ENCODE results near the gene AGPAT4. TPM values are rescaled to one million over a fixed set of nuclear protein-coding genes. Genes with fewer than 3 reads are reported as not detected.

Gene AGPAT4
- total RNA-seq, 2 donors from 2014 or later, result 7.3 to 8.9 TPM

DNA sequence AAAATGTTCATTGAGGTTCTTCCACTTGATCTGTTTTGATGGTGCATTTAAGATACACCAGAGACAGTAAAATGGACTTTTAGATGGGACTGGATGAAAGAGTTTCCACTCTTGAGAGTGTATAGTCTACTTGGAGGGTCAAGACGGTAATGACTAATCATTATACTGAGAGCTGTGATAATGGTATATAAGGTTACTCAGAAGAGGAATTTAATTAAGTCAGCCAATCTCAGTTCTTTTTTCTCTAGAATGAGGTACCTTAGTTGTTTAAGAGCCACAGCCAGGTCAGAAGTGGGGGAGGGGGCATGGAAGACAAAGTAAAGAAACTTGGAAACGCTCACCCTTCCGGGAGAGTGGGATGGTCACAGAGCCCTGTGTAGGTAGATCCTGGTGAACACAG is 158.4 kb downstream of the AGPAT4 start:
- H3K36me3 Mint-ChIP-seq, result peaks cover 64 to 67% of the 10 kb centered on the region in 2 donors
- no peak for ATAC-seq
- H3K27ac Mint-ChIP-seq, result peak overlapping the region; percentile 68 to 79
- peaks cover 4 to 6% of the 10 kb centered on the region in 2 donors for H3K9me3 Mint-ChIP-seq
- DNase-seq (ENCODE audit: low spot score in 2 of 2), result no peak

DNA sequence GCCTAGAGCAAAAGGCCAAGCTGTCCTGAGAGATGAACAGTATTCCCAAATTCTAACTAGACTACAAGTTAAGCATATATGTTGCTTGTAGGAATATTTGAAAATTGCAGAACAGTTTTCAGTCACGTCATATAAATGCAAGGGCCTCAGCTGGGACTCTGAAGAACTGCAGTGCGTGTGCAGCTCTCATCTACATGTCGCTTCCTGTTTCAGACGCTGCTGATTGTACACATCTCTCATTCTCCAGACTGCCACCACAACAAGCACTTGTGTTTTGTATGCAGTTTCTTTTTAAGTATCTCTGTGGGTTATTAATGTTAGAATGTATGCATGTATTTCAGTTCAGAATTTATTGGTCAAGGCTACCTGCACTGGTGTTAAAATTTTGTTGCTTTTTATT is 162.6 kb downstream of the AGPAT4 start:
- DNase-seq (ENCODE audit: low spot score in 2 of 2), result no peak
- Mint-ChIP-seq H3K36me3 (peaks cover 45 to 51% of the 10 kb centered on the region in 2 donors), H3K9me3 (no peaks in the 10 kb centered on the region), H3K27ac (peak overlapping the region; percentile 61 to 82)
- peak; percentile 68 to 87 for ATAC-seq

GRCh38 chr6:161110028-161110779 is 163.7 kb downstream of the AGPAT4 start:
- Mint-ChIP-seq H3K36me3 (peaks cover 35 to 51% of the 10 kb centered on the region in 2 donors), H3K27ac (peak overlapping the region; percentile 61 to 96), H3K9me3 (no peaks in the 10 kb centered on the region)
- ATAC-seq (peak in 1 of 2 donors; percentile 16), DNase-seq (ENCODE audit: low spot score in 2 of 2) (no peak)

DNA sequence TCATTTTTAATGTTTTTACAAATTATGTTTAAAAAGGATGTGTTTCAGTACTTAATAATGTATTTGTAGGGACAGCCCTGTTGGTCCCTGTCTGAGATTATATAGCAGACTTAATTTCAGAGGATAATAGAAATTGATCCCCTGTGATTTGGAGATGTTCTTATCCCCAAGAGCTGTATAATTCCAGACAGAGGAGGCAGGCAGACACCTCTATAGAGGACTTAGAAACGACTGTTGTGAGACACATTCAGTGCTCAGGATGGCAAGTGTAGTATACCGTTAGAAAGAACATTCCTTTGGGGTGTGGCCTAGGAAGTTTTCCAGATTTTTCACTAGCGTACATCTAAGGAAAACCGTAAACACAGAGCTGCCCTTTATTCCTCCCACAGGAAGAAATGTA is 164.5 kb downstream of the AGPAT4 start:
- H3K27ac Mint-ChIP-seq, result no peak overlapping the region
- DNase-seq (ENCODE audit: low spot score in 2 of 2), result no peak
- H3K36me3 Mint-ChIP-seq, result peaks cover 33 to 48% of the 10 kb centered on the region in 2 donors
- no peaks in the 10 kb centered on the region for H3K9me3 Mint-ChIP-seq
- no peak for ATAC-seq

DNA sequence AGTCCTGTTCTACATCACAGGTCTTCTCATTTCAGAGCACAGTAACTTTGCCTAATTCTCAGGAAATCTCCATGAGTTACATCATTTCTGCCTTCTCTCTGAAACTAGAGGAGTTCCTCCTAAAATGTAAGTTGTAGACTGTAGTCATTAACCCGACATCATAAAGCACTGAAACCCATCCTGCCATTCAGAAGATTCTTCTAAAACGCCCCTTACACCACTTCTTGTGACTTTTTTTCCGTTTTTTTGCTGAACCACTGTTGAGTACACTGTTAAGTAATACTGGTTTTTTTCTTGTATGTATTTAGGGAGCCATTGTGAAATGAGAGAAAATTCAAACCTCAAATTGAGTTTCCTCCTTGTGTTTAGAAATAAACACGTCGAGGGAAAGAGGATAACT is 164.9 kb downstream of the AGPAT4 start:
- Mint-ChIP-seq H3K36me3 (peaks cover 33 to 48% of the 10 kb centered on the region in 2 donors), H3K27ac (no peak overlapping the region), H3K9me3 (no peaks in the 10 kb centered on the region)
- no peak for ATAC-seq
- no peak for DNase-seq (ENCODE audit: low spot score in 2 of 2)

- Mint-ChIP-seq H3K9me3 (no peaks in the 10 kb centered on the region), H3K36me3 (peaks cover 37 to 53% of the 10 kb centered on the region in 2 donors), H3K27ac (no peak overlapping the region)
- DNase-seq (ENCODE audit: low spot score in 2 of 2), result no peak
- ATAC-seq, result no peak
Observed at GRCh38 chr6:161107779-161108730, 165.8 kb downstream of the AGPAT4 start.

- Mint-ChIP-seq H3K9me3 (no peaks in the 10 kb centered on the region), H3K36me3 (peaks cover 18 to 42% of the 10 kb centered on the region in 2 donors), H3K27ac (peak overlapping the region in 1 of 2 donors; percentile 22)
- no peak for DNase-seq (ENCODE audit: low spot score in 2 of 2)
- ATAC-seq, result peak; percentile 50 to 64
Observed at GRCh38 chr6:161105408-161105807, 168.5 kb downstream of the AGPAT4 start.

- H3K27ac Mint-ChIP-seq, result peak overlapping the region in 1 of 2 donors; percentile 22
- no peak for ATAC-seq
- no peaks in the 10 kb centered on the region for H3K9me3 Mint-ChIP-seq
- no peak for DNase-seq (ENCODE audit: low spot score in 2 of 2)
- peaks cover 14 to 38% of the 10 kb centered on the region in 2 donors for H3K36me3 Mint-ChIP-seq
Observed at GRCh38 chr6:161104966-161105365, 168.9 kb downstream of the AGPAT4 start.

GRCh38 chr6:161103475-161103874 is 170.4 kb downstream of the AGPAT4 start:
- H3K9me3 Mint-ChIP-seq, result no peaks in the 10 kb centered on the region
- DNase-seq (ENCODE audit: low spot score in 2 of 2), result no peak
- peaks cover 9 to 34% of the 10 kb centered on the region in 2 donors for H3K36me3 Mint-ChIP-seq
- no peak for ATAC-seq
- peak overlapping the region; percentile 7 to 78 for H3K27ac Mint-ChIP-seq

- no peaks in the 10 kb centered on the region for H3K9me3 Mint-ChIP-seq
- H3K27ac Mint-ChIP-seq, result no peak overlapping the region
- DNase-seq (ENCODE audit: low spot score in 2 of 2), result no peak
- ATAC-seq, result no peak
- H3K36me3 Mint-ChIP-seq, result peaks cover 13 to 37% of the 10 kb centered on the region in 2 donors
Observed at GRCh38 chr6:161101517-161101916, 172.3 kb downstream of the AGPAT4 start.

DNA sequence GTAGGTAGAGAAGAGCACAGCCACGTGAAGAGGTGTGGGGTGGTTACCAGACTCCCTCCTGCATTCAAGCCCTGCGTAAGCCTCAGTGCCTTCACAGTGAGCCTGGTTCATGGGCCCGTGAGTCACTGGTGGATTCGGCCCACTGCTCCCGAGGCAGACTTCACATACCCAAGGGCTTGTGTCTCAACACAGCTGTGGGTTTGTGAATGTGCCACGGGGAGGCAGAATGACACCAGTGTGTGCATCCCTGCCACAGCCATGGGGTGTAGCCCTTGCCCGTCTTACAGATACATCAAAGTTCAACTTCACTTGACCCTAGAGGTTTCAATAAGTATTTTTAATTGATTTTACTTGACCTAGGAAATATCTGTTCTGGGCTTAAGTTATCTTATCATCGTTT is 173.8 kb downstream of the AGPAT4 start:
- no peak overlapping the region for H3K27ac Mint-ChIP-seq
- no peak for ATAC-seq
- no peak for DNase-seq (ENCODE audit: low spot score in 2 of 2)
- H3K9me3 Mint-ChIP-seq, result no peaks in the 10 kb centered on the region
- H3K36me3 Mint-ChIP-seq, result peaks cover 19 to 25% of the 10 kb centered on the region in 2 donors

GRCh38 chr6:161095916-161096315 is 177.9 kb downstream of the AGPAT4 start:
- ATAC-seq (no peak), DNase-seq (ENCODE audit: low spot score in 2 of 2) (no peak)
- H3K36me3 Mint-ChIP-seq, result peaks cover 15 to 21% of the 10 kb centered on the region in 2 donors
- no peaks in the 10 kb centered on the region for H3K9me3 Mint-ChIP-seq
- no peak overlapping the region for H3K27ac Mint-ChIP-seq

DNA sequence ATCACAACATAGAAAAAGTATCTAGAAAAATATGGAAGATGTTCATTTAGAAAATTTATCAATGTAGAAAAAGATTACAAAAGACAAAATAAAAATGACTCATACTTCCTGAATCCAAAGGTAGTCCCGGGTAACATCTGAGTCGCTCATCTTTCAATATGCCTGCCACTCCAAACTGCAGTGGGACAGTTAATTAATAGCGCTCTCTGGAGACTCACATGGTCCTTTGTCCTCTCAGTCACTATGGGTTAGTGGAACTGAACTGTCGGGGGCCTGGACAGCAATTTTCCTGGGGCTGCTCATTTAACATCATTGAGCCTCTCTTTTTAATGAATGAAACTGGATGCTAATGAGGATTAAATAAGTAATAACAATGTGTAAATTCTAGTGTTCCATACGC is 178.9 kb downstream of the AGPAT4 start:
- H3K9me3 Mint-ChIP-seq, result no peaks in the 10 kb centered on the region
- DNase-seq (ENCODE audit: low spot score in 2 of 2) (no peak), ATAC-seq (no peak)
- H3K27ac Mint-ChIP-seq, result no peak overlapping the region
- peaks cover 15 to 21% of the 10 kb centered on the region in 2 donors for H3K36me3 Mint-ChIP-seq

GRCh38 chr6:161091972-161092701 is 181.7 kb downstream of the AGPAT4 start:
- ATAC-seq (peak in 1 of 2 donors; percentile 44), DNase-seq (ENCODE audit: low spot score in 2 of 2) (no peak)
- Mint-ChIP-seq H3K36me3 (peaks cover 12 to 17% of the 10 kb centered on the region in 2 donors), H3K27ac (peak overlapping the region in 1 of 2 donors; percentile 3), H3K9me3 (no peaks in the 10 kb centered on the region)

GRCh38 chr6:161091151-161091550 is 182.7 kb downstream of the AGPAT4 start:
- ATAC-seq (no peak), DNase-seq (ENCODE audit: low spot score in 2 of 2) (no peak)
- Mint-ChIP-seq H3K36me3 (peaks cover 10 to 17% of the 10 kb centered on the region in 2 donors), H3K27ac (no peak overlapping the region), H3K9me3 (no peaks in the 10 kb centered on the region)

DNA sequence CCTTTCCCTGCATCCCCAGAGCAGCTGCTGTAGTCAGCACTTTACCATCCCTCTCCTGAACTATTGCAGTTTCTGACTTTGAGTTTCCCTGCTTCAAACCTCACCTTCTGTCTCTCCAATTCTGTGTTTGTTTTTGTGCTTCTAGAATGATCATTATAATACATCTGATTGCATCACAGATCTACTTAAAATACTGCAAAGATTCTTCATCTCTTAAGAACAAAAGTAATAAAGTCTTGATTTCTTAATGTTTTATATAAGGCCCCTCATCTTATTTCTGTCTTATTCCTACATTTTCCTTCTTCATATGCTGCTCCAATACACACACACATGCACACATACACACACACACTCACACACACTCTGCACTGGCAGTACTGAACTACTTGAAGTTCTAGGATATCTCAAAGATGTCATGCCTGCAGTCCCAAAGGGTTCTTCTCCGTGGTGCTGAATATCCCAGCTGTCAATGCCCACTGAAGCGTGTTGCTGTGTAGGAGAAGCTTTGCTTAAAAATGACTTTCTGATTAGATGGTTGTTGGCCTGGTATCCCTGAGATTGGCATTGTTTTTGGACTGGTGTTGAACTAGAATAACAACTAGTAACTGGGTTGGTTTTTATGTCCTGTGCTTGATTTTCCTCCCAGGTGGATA is 185.1 kb downstream of the AGPAT4 start:
- ATAC-seq (no peak), DNase-seq (ENCODE audit: low spot score in 2 of 2) (no peak)
- H3K9me3 Mint-ChIP-seq, result no peaks in the 10 kb centered on the region
- H3K36me3 Mint-ChIP-seq, result peaks cover 10 to 12% of the 10 kb centered on the region in 2 donors
- peak overlapping the region in 1 of 2 donors; percentile 1 for H3K27ac Mint-ChIP-seq

Data from activated naive CD4-positive, alpha-beta T cell treated with anti-CD3 and anti-CD28 coated beads, Interleukin-2, amount 50 U/mL, for 72 hours (primary cell).